GM23338 (cell line): ENCODE data around the gene FARP1.

Source experiments
- CREB1 ChIP-seq: fragments of 250-450 bp; sonication (Bioruptor Pico); IDR thresholded peaks from 2 replicates; pipeline ENCODE4 v1.5.0; 2020; ENCODE audit warnings: low read depth, mild to moderate bottlenecking, moderate library complexity
- EZH2 ChIP-seq: fragments of 200-600 bp; sonication (generic); IDR thresholded peaks from one replicate; pipeline ENCODE4 v1.8.0; 2017; ENCODE audit warnings: antibody characterized with exemption, mild to moderate bottlenecking, low read depth; ENCODE audit not compliant: unreplicated experiment
- EZH2phosphoT487 ChIP-seq: fragments of 200-600 bp; sonication (generic); IDR thresholded peaks from one replicate; pipeline ENCODE4 v1.8.1; 2018; ENCODE audit warnings: antibody characterized with exemption; ENCODE audit not compliant: unreplicated experiment
- JUNB ChIP-seq: IDR thresholded peaks from one replicate; pipeline ENCODE4 v1.6.1; 2016; ENCODE audit warnings: antibody characterized with exemption; ENCODE audit not compliant: unreplicated experiment
- NANOG ChIP-seq: IDR thresholded peaks from 2 replicates; pipeline ENCODE4 v1.6.1; 2016; ENCODE audit warnings: antibody characterized with exemption, borderline replicate concordance
- POLR2AphosphoS5 ChIP-seq: IDR thresholded peaks from 2 replicates; pipeline ENCODE4 v1.6.1; 2016; ENCODE audit warnings: antibody characterized with exemption, low read depth
- ZNF331 ChIP-seq: fragments of 250-450 bp; sonication (Bioruptor Pico); IDR thresholded peaks from 2 replicates; pipeline ENCODE4 v1.5.0; 2020; ENCODE audit warnings: low read depth, mild to moderate bottlenecking, moderate library complexity
- TF ChIP-seq, protein P1 (sequence below), 2 experiments: fragments of 200-600 bp in 1 of 2; sonication (generic) in 1 of 2; conservative IDR thresholded peaks; 2 replicates each; pipeline versions ENCODE4 v1.5.1 to v1.6.1; 2016 to 2017; ENCODE audit warnings: antibody characterized with exemption in 2 of 2, low read depth in 2 of 2, mild to moderate bottlenecking in 2 of 2, moderate library complexity in 1 of 2
- TF ChIP-seq, protein P2 (sequence below): IDR thresholded peaks from one replicate; pipeline ENCODE4 v1.6.1; 2018; ENCODE audit warnings: antibody characterized with exemption; ENCODE audit not compliant: unreplicated experiment
- TF ChIP-seq, protein P3 (sequence below): IDR thresholded peaks from 2 replicates; pipeline ENCODE4 v1.6.1; 2016; ENCODE audit warnings: antibody characterized with exemption

DNA sequence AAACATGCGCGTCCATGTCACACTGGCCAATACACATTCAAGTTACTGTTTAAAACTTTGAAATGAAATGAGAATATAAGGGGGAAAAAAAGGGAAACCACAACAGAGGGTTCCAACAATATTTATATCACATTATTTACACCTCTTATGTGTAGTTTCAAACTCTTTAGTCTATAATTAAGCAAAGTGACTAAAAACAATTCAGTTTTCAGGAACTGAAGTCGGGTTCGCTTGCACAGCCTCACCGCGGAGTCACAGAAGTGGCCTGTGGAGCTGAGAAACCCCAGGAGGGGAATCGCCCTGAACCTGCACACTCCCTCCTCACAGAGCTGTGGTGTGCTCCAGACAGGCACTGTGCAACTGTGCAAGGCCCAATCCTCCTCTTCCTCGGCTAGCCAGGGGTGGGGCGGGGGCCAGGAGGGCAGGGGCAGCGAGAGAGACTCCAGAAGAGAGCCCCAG lies 358.1 kb downstream of the FARP1 start:
- TF ChIP-seq, protein P1, sequence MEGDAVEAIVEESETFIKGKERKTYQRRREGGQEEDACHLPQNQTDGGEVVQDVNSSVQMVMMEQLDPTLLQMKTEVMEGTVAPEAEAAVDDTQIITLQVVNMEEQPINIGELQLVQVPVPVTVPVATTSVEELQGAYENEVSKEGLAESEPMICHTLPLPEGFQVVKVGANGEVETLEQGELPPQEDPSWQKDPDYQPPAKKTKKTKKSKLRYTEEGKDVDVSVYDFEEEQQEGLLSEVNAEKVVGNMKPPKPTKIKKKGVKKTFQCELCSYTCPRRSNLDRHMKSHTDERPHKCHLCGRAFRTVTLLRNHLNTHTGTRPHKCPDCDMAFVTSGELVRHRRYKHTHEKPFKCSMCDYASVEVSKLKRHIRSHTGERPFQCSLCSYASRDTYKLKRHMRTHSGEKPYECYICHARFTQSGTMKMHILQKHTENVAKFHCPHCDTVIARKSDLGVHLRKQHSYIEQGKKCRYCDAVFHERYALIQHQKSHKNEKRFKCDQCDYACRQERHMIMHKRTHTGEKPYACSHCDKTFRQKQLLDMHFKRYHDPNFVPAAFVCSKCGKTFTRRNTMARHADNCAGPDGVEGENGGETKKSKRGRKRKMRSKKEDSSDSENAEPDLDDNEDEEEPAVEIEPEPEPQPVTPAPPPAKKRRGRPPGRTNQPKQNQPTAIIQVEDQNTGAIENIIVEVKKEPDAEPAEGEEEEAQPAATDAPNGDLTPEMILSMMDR (conservative IDR thresholded peaks at IDR 0.05; ENCODE audit: low read depth in 2 of 2): no peak
- TF ChIP-seq EZH2 (no peak), EZH2phosphoT487 (no peak), POLR2AphosphoS5 (no peak), CREB1 (CRISPR knock-in tag) (no peak), JUNB (no peak), ZNF331 (CRISPR knock-in tag) (no peak), NANOG (no peak)
- TF ChIP-seq, protein P2, sequence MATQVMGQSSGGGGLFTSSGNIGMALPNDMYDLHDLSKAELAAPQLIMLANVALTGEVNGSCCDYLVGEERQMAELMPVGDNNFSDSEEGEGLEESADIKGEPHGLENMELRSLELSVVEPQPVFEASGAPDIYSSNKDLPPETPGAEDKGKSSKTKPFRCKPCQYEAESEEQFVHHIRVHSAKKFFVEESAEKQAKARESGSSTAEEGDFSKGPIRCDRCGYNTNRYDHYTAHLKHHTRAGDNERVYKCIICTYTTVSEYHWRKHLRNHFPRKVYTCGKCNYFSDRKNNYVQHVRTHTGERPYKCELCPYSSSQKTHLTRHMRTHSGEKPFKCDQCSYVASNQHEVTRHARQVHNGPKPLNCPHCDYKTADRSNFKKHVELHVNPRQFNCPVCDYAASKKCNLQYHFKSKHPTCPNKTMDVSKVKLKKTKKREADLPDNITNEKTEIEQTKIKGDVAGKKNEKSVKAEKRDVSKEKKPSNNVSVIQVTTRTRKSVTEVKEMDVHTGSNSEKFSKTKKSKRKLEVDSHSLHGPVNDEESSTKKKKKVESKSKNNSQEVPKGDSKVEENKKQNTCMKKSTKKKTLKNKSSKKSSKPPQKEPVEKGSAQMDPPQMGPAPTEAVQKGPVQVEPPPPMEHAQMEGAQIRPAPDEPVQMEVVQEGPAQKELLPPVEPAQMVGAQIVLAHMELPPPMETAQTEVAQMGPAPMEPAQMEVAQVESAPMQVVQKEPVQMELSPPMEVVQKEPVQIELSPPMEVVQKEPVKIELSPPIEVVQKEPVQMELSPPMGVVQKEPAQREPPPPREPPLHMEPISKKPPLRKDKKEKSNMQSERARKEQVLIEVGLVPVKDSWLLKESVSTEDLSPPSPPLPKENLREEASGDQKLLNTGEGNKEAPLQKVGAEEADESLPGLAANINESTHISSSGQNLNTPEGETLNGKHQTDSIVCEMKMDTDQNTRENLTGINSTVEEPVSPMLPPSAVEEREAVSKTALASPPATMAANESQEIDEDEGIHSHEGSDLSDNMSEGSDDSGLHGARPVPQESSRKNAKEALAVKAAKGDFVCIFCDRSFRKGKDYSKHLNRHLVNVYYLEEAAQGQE: no peak
- TF ChIP-seq, protein P3, sequence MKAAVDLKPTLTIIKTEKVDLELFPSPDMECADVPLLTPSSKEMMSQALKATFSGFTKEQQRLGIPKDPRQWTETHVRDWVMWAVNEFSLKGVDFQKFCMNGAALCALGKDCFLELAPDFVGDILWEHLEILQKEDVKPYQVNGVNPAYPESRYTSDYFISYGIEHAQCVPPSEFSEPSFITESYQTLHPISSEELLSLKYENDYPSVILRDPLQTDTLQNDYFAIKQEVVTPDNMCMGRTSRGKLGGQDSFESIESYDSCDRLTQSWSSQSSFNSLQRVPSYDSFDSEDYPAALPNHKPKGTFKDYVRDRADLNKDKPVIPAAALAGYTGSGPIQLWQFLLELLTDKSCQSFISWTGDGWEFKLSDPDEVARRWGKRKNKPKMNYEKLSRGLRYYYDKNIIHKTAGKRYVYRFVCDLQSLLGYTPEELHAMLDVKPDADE: no peak
